Loucy (cell line): ENCODE data around the gene CTDSPL.

Experiments used
- H2AFZ ChIP-seq: fragments of 200-600 bp; sonication (generic); 2 replicates; pipeline ENCODE4 v1.6.0; 2016; ENCODE audit warnings: antibody characterized with exemption, mild to moderate bottlenecking, low read length, moderate library complexity
- H3F3A ChIP-seq: fragments of 200-600 bp; 2 replicates; pipeline ENCODE4 v1.6.0; 2016; ENCODE audit warnings: antibody characterized with exemption, low read depth, mild to moderate bottlenecking
- H3K27me3 ChIP-seq: fragments of 200-600 bp; sonication (generic); 2 replicates; pipeline ENCODE4 v1.6.1; 2014; ENCODE audit warnings: low read length, mild to moderate bottlenecking; ENCODE audit not compliant: insufficient read depth, poor library complexity, severe bottlenecking
- H3K36me3 ChIP-seq: fragments of 200-600 bp; sonication (generic); 2 replicates; pipeline ENCODE4 v1.6.1; 2016; ENCODE audit warnings: low read length; ENCODE audit not compliant: insufficient read depth
- H3K4me1 ChIP-seq: fragments of 200-600 bp; sonication (generic); 2 replicates; pipeline ENCODE4 v1.5.1; 2014; ENCODE audit warnings: low read length, mild to moderate bottlenecking; ENCODE audit not compliant: insufficient read depth, poor library complexity, severe bottlenecking
- H3K4me2 ChIP-seq: fragments of 200-600 bp; sonication (generic); 2 replicates; pipeline ENCODE4 v1.6.0; 2014; ENCODE audit warnings: antibody characterized with exemption, low read length, low read depth, mild to moderate bottlenecking; ENCODE audit not compliant: poor library complexity, severe bottlenecking
- H3K4me3 ChIP-seq: fragments of 200-600 bp; sonication (generic); 2 replicates; pipeline ENCODE4 v1.5.1; 2014; ENCODE audit warnings: low read length, mild to moderate bottlenecking, mixed read lengths; ENCODE audit not compliant: poor library complexity, severe bottlenecking
- H3K79me2 ChIP-seq: fragments of 200-600 bp; sonication (generic); 2 replicates; pipeline ENCODE4 v1.6.1; 2014; ENCODE audit warnings: low read length; ENCODE audit not compliant: insufficient read depth
- H3K9ac ChIP-seq: fragments of 200-600 bp; sonication (generic); 2 replicates; pipeline ENCODE4 v1.6.0; 2014; ENCODE audit warnings: mild to moderate bottlenecking, low read depth, low read length, moderate library complexity; ENCODE audit not compliant: poor library complexity, severe bottlenecking
- H3K9me2 ChIP-seq: fragments of 200-600 bp; sonication (generic); replicated peaks from 2 replicates; pipeline ENCODE4 v1.6.1; 2016; ENCODE audit warnings: low read depth, low read length, mixed read lengths
- H3K9me3 ChIP-seq: fragments of 200-600 bp; sonication (generic); 2 replicates; pipeline ENCODE4 v1.6.1; 2014; ENCODE audit warnings: mild to moderate bottlenecking, antibody characterized with exemption, low read length, low read depth; ENCODE audit not compliant: insufficient read depth
- H4K20me1 ChIP-seq: fragments of 200-600 bp; sonication (generic); 2 replicates; pipeline ENCODE4 v1.6.0; 2014; ENCODE audit warnings: antibody characterized with exemption, low read length, mild to moderate bottlenecking; ENCODE audit not compliant: insufficient read depth, poor library complexity, severe bottlenecking
- CTCF ChIP-seq: fragments of 200-600 bp; sonication (generic); conservative IDR thresholded peaks from 2 replicates; pipeline ENCODE4 v1.5.1; 2014; ENCODE audit warnings: mild to moderate bottlenecking, antibody characterized with exemption, low read length
- EZH2phosphoT487 ChIP-seq: fragments of 200-600 bp; IDR thresholded peaks from 2 replicates; pipeline ENCODE4 v1.6.1; 2018; ENCODE audit warnings: antibody characterized with exemption, mild to moderate bottlenecking, moderate library complexity, borderline replicate concordance

Gene CTDSPL

GRCh38 chr3:37932505-37932904 is 70.8 kb downstream of the CTDSPL start:
- Histone ChIP-seq H3K9ac (no peak overlapping the region), H3K4me2 (no peak overlapping the region), H3K79me2 (no peaks in the 10 kb centered on the region), H3K9me2 (no peaks in the 10 kb centered on the region), H3K4me1 (peaks cover 4% of the 10 kb centered on the region), H3F3A (no peaks in the 10 kb centered on the region), H3K27me3 (no peaks in the 10 kb centered on the region), H2AFZ (no peak overlapping the region), H4K20me1 (no peaks in the 10 kb centered on the region), H3K4me3 (no peak overlapping the region), H3K36me3 (no peaks in the 10 kb centered on the region), H3K9me3 (no peaks in the 10 kb centered on the region)
- TF ChIP-seq EZH2phosphoT487 (no peak), CTCF (no peak)

GRCh38 chr3:37934631-37935289 is 73.1 kb downstream of the CTDSPL start:
- no peak overlapping the region for H2AFZ ChIP-seq
- H3K9me2 ChIP-seq = no peaks in the 10 kb centered on the region
- H3K9me3 ChIP-seq = no peaks in the 10 kb centered on the region
- H3K4me1 ChIP-seq = peaks cover 4% of the 10 kb centered on the region
- TF ChIP-seq EZH2phosphoT487 (no peak), CTCF (no peak)
- H4K20me1 ChIP-seq = no peaks in the 10 kb centered on the region
- no peak overlapping the region for H3K9ac ChIP-seq
- H3K36me3 ChIP-seq = no peaks in the 10 kb centered on the region
- H3K79me2 ChIP-seq = no peaks in the 10 kb centered on the region
- no peaks in the 10 kb centered on the region for H3K27me3 ChIP-seq
- no peak overlapping the region for H3K4me3 ChIP-seq
- no peaks in the 10 kb centered on the region for H3F3A ChIP-seq
- no peak overlapping the region for H3K4me2 ChIP-seq

- H3K9ac ChIP-seq = no peak overlapping the region
- H3K4me1 ChIP-seq = peaks cover 4% of the 10 kb centered on the region
- no peaks in the 10 kb centered on the region for H3K79me2 ChIP-seq
- no peak overlapping the region for H3K4me3 ChIP-seq
- no peak overlapping the region for H2AFZ ChIP-seq
- no peaks in the 10 kb centered on the region for H3F3A ChIP-seq
- TF ChIP-seq CTCF = no peak
- no peak for TF ChIP-seq EZH2phosphoT487
- H3K9me2 ChIP-seq = no peaks in the 10 kb centered on the region
- no peaks in the 10 kb centered on the region for H3K36me3 ChIP-seq
- H4K20me1 ChIP-seq = no peaks in the 10 kb centered on the region
- H3K27me3 ChIP-seq = no peaks in the 10 kb centered on the region
- no peak overlapping the region for H3K4me2 ChIP-seq
- H3K9me3 ChIP-seq = no peaks in the 10 kb centered on the region
Measured at GRCh38 chr3:37935290-37935668, 73.6 kb downstream of the CTDSPL start.
